Activated naive CD4-positive, alpha-beta T cell treated with Interleukin-2 at 50 U/mL for 16 hours (primary cell): ENCODE data around the gene RNF151.

ENCODE experiments used
- DNase-seq: peaks from one replicate; pipeline ENCODE4 v3.0.0-alpha.2; 2020

RNF151 gene

GRCh38 chr16:1978476-1979120 lies 11.9 kb downstream of the RNF151 start:
- no peak for DNase-seq

GRCh38 chr16:1979271-1980029 lies 12.8 kb downstream of the RNF151 start:
- DNase-seq: peak; percentile 56

- DNase-seq: no peak
These were observed 13.5 kb downstream of the RNF151 start for GRCh38 chr16:1980030-1980769.

- no peak for DNase-seq
These were observed 14.1 kb downstream of the RNF151 start for GRCh38 chr16:1980770-1981087.

GRCh38 chr16:1981398-1981836 lies 14.8 kb downstream of the RNF151 start, which contains the start of gene NOXO1:
Gene NOXO1, minus strand, starts transcription at chr16:1981469. Its CDS starts 290 bp downstream, at chr16:1981179.
- DNase-seq: no peak

- DNase-seq: no peak
These were observed 15.4 kb downstream of the RNF151 start for GRCh38 chr16:1982013-1982433.

GRCh38 chr16:1982991-1983543 lies 16.4 kb downstream of the RNF151 start:
- no peak for DNase-seq

GRCh38 chr16:1983544-1984346 lies 17.1 kb downstream of the RNF151 start, which contains the start of gene GFER:
Gene GFER, plus strand, starts transcription at chr16:1984193. Its CDS starts 26 bp downstream, at chr16:1984219.
- DNase-seq: peak; percentile 79

GRCh38 chr16:1984347-1985225 lies 17.9 kb downstream of the RNF151 start:
- no peak for DNase-seq

- no peak for DNase-seq
These were observed 19.0 kb downstream of the RNF151 start for GRCh38 chr16:1985466-1986150.

GRCh38 chr16:1987198-1987597 lies 20.5 kb downstream of the RNF151 start:
- DNase-seq: no peak

GRCh38 chr16:1989209-1990100 lies 22.8 kb downstream of the RNF151 start, which contains the start of gene SYNGR3:
Gene SYNGR3, plus strand, starts transcription at chr16:1989970. Its CDS starts 133 bp downstream, at chr16:1990103.
- no peak for DNase-seq

- no peak for DNase-seq
These were observed 23.4 kb downstream of the RNF151 start for GRCh38 chr16:1990101-1990350.

GRCh38 chr16:1990351-1991134 lies 23.9 kb downstream of the RNF151 start:
- DNase-seq: peak; percentile 45

- peak; percentile 48 for DNase-seq
These were observed 24.5 kb downstream of the RNF151 start for GRCh38 chr16:1991135-1991551.

- no peak for DNase-seq
These were observed 24.9 kb downstream of the RNF151 start for GRCh38 chr16:1991588-1991947.

- DNase-seq: peak; percentile 96
These were observed 25.5 kb downstream of the RNF151 start for GRCh38 chr16:1991948-1992703.

GRCh38 chr16:1992704-1993317 lies 26.2 kb downstream of the RNF151 start:
- DNase-seq: no peak
